IMR-90 (cell line): Measurements from ENCODE around the gene HFM1. TPM values are rescaled to one million over a fixed set of nuclear protein-coding genes. Genes with fewer than 3 reads are reported as not detected.
A peak's percentile ranks its signal among the peaks of the same experiment; 100 is the strongest.

Experiments
- ATAC-seq: fragments of 200-7000 bp; cut with Tn5 transposase; 2 replicates; pipeline ENCODE4 v1.9.1; 2020; ENCODE audit warnings: low read depth, mild to moderate bottlenecking, moderate library complexity
- BruUV-seq: library from RNA; stranded (reverse); fragments of 400-500 nt; replicated peaks from 2 replicates; lab custom pipeline; 2021; lab: Mats Ljungman, UMichigan
- CTCF ChIA-PET: fragments of 300-600 bp; formaldehyde crosslinking; extraction: SDS; loops from one replicate; lab custom pipeline; 2021; ENCODE audit warnings: antibody characterized with exemption; lab: Yijun Ruan, JAX
- POLR2A ChIA-PET: fragments of 300-600 bp; sonication (Branson Sonifier 250); formaldehyde crosslinking; loops from one replicate; lab custom pipeline; 2022; ENCODE audit warnings: antibody characterized with exemption; ENCODE audit not compliant: unreplicated experiment; lab: Charles Lee
- DNase-seq: peaks from one replicate; pipeline ENCODE4 v3.0.0; 2013
- H2AFZ ChIP-seq: replicated peaks from 2 replicates; pipeline ENCODE3; 2013; ENCODE audit warnings: low read length, mild to moderate bottlenecking; ENCODE audit not compliant: poor library complexity
- H2AK5ac ChIP-seq: 2 replicates; pipeline ENCODE4 v1.6.1; 2013; ENCODE audit warnings: low read depth, low read length, inconsistent platforms
- H2AK9ac ChIP-seq: replicated peaks from 2 replicates; pipeline ENCODE3; 2013; ENCODE audit warnings: mild to moderate bottlenecking, low read depth, low read length, moderate library complexity; ENCODE audit not compliant: poor library complexity
- H2BK120ac ChIP-seq: 2 replicates; pipeline ENCODE4 v1.6.1; 2013; ENCODE audit warnings: low read depth, low read length, inconsistent platforms
- H2BK15ac ChIP-seq: 3 replicates; pipeline ENCODE4 v1.6.1; 2013; ENCODE audit warnings: low read depth, low read length, inconsistent platforms
- H2BK20ac ChIP-seq: 2 replicates; pipeline ENCODE4 v1.6.1; 2013; ENCODE audit warnings: low read depth, mild to moderate bottlenecking, inconsistent platforms, low read length, moderate library complexity
- H2BK5ac ChIP-seq: 2 replicates; pipeline ENCODE4 v1.6.1; 2013; ENCODE audit warnings: mild to moderate bottlenecking, low read depth, low read length, inconsistent platforms; ENCODE audit not compliant: poor library complexity, severe bottlenecking
- H3K14ac ChIP-seq: replicated peaks from 2 replicates; pipeline ENCODE4 v1.6.1; 2013; ENCODE audit warnings: low read depth, low read length, inconsistent platforms
- H3K18ac ChIP-seq: 2 replicates; pipeline ENCODE4 v1.6.1; 2013; ENCODE audit warnings: low read depth, low read length, control low read depth
- H3K23ac ChIP-seq: 2 replicates; pipeline ENCODE4 v1.6.1; 2013; ENCODE audit warnings: low read depth, low read length, inconsistent platforms
- H3K27ac ChIP-seq: 2 replicates; pipeline ENCODE4 v1.5.1; 2013; ENCODE audit warnings: mild to moderate bottlenecking, control low read depth, low read length; ENCODE audit not compliant: insufficient read depth
- H3K27me3 ChIP-seq: 2 replicates; pipeline ENCODE4 v1.6.1; 2013; ENCODE audit warnings: low read length; ENCODE audit not compliant: control insufficient read depth, insufficient read depth
- H3K36me3 ChIP-seq: 2 replicates; pipeline ENCODE4 v1.6.1; 2013; ENCODE audit warnings: low read length, mixed read lengths; ENCODE audit not compliant: control insufficient read depth, insufficient read depth
- H3K4ac ChIP-seq: 2 replicates; pipeline ENCODE4 v1.6.1; 2013; ENCODE audit warnings: low read depth, low read length, inconsistent platforms
- H3K4me1 ChIP-seq: 2 replicates; pipeline ENCODE4 v1.6.1; 2013; ENCODE audit warnings: low read length, mixed read lengths; ENCODE audit not compliant: control insufficient read depth, insufficient read depth
- H3K4me2 ChIP-seq: 2 replicates; pipeline ENCODE4 v1.6.1; 2013; ENCODE audit warnings: low read depth, mild to moderate bottlenecking, control low read depth, low read length, moderate library complexity
- H3K4me3 ChIP-seq: 2 replicates; pipeline ENCODE4 v1.5.1; 2013; ENCODE audit warnings: low read depth, mild to moderate bottlenecking, control low read depth, low read length, moderate library complexity; ENCODE audit not compliant: insufficient read depth
- H3K56ac ChIP-seq: 2 replicates; pipeline ENCODE4 v1.6.1; 2013; ENCODE audit warnings: low read length, inconsistent platforms; ENCODE audit not compliant: insufficient read depth; ENCODE audit errors: extremely low read depth
- H3K79me1 ChIP-seq, 2 experiments: 2 replicates each; pipeline ENCODE4 v1.6.1; 2013; ENCODE audit warnings: low read length in 2 of 2, inconsistent platforms in 1 of 2, low read depth in 1 of 2
- H3K9ac ChIP-seq: 2 replicates; pipeline ENCODE4 v1.6.1; 2013; ENCODE audit warnings: low read depth, low read length, control low read depth
- H3K9me1 ChIP-seq: 2 replicates; pipeline ENCODE4 v1.6.1; 2013; ENCODE audit warnings: low read length, inconsistent platforms; ENCODE audit not compliant: insufficient read depth
- H3K9me3 ChIP-seq: 2 replicates; pipeline ENCODE4 v1.6.1; 2013; ENCODE audit warnings: low read length; ENCODE audit not compliant: control insufficient read depth, insufficient read depth
- H4K20me1 ChIP-seq: 2 replicates; pipeline ENCODE4 v1.6.1; 2013; ENCODE audit warnings: low read length, inconsistent platforms; ENCODE audit not compliant: insufficient read depth
- H4K5ac ChIP-seq: 2 replicates; pipeline ENCODE4 v1.6.1; 2013; ENCODE audit warnings: mild to moderate bottlenecking, low read depth, low read length, control low read depth
- H4K8ac ChIP-seq, 2 experiments: 2 replicates each; pipeline ENCODE4 v1.6.1; 2013; ENCODE audit warnings: low read depth in 2 of 2, low read length in 2 of 2, control low read depth in 1 of 2, inconsistent platforms in 1 of 2
- H4K91ac ChIP-seq: 2 replicates; pipeline ENCODE4 v1.6.1; 2013; ENCODE audit warnings: low read depth, low read length, inconsistent platforms; ENCODE audit not compliant: insufficient read depth
- BHLHE40 ChIP-seq: fragments of 150-350 bp; IDR thresholded peaks from 2 replicates; pipeline ENCODE4 v1.6.1; 2016; ENCODE audit warnings: mild to moderate bottlenecking, low read depth, low read length
- CEBPB ChIP-seq: IDR thresholded peaks from 2 replicates; pipeline ENCODE4 v1.6.1; 2012; ENCODE audit warnings: low read depth, low read length, improper control_type of control experiment
- CHD1 ChIP-seq: IDR thresholded peaks from 2 replicates; pipeline ENCODE4 v1.6.1; 2012; ENCODE audit warnings: low read depth, low read length, improper control_type of control experiment
- ELK1 ChIP-seq: fragments of 150-350 bp; IDR thresholded peaks from 2 replicates; pipeline ENCODE4 v1.6.1; 2016; ENCODE audit warnings: low read depth, mild to moderate bottlenecking, low read length, moderate library complexity, borderline replicate concordance
- FOS ChIP-seq: fragments of 150-350 bp; IDR thresholded peaks from 2 replicates; pipeline ENCODE4 v1.6.1; 2016; ENCODE audit warnings: low read depth, low read length
- MAFK ChIP-seq: IDR thresholded peaks from 2 replicates; pipeline ENCODE4 v1.6.1; 2012; ENCODE audit warnings: low read depth, low read length, improper control_type of control experiment
- MAZ ChIP-seq: IDR thresholded peaks from 2 replicates; pipeline ENCODE4 v1.6.1; 2012; ENCODE audit warnings: low read depth, mild to moderate bottlenecking, low read length, improper control_type of control experiment, moderate library complexity, borderline replicate concordance
- MXI1 ChIP-seq: IDR thresholded peaks from 2 replicates; pipeline ENCODE4 v1.6.1; 2012; ENCODE audit warnings: low read depth, mild to moderate bottlenecking, low read length, moderate library complexity, borderline replicate concordance
- POLR2A ChIP-seq: IDR thresholded peaks from 2 replicates; pipeline ENCODE4 v1.6.1; 2012; ENCODE audit warnings: mild to moderate bottlenecking, low read depth, low read length
- RAD21 ChIP-seq: IDR thresholded peaks from 2 replicates; pipeline ENCODE4 v1.6.1; 2012; ENCODE audit warnings: low read length, improper control_type of control experiment
- RFX5 ChIP-seq: IDR thresholded peaks from 2 replicates; pipeline ENCODE4 v1.8.0; 2012; ENCODE audit warnings: low read depth, mild to moderate bottlenecking, low read length, moderate library complexity
- SMC3 ChIP-seq: fragments of 150-350 bp; IDR thresholded peaks from 2 replicates; pipeline ENCODE4 v1.6.1; 2016; ENCODE audit warnings: low read depth, mild to moderate bottlenecking, antibody characterized with exemption, low read length, moderate library complexity
- USF2 ChIP-seq: fragments of 150-350 bp; IDR thresholded peaks from 2 replicates; pipeline ENCODE4 v1.6.1; 2017; ENCODE audit warnings: mild to moderate bottlenecking, antibody characterized with exemption, low read length, low read depth
- WGBS, 2 experiments: methylation state at CpG; one replicate each; pipeline versions ENCODE4 v1.1.5 to v1.1.7; 2013; ENCODE audit warnings: missing lambda C conversion rate in 2 of 2; ENCODE audit not compliant: insufficient read length in 1 of 2; ENCODE audit errors: extremely low coverage in 2 of 2; 5-methylcytosine and 5-hydroxymethylcytosine counted together
- dilution Hi-C: fragments of 300-500 bp; cut with HindIII; formaldehyde crosslinking; loops from one replicate; pipeline ENCODE4 v1.14.3; 2018; ENCODE audit warnings: low sequenced_read_pairs; ENCODE audit not compliant: unreplicated experiment
- in situ Hi-C: fragments of 300-500 bp; cut with MboI; formaldehyde crosslinking; loops from 3 replicates; pipeline ENCODE4 v1.14.3; 2019; ENCODE audit warnings: low sequenced_read_pairs, inconsistent platforms, mixed read lengths
- intact Hi-C: fragments of 100-400 bp; cut with micrococcal nuclease; formaldehyde crosslinking; loops from 2 replicates; pipeline ENCODE4 v1.10.0; 2022
- polyA plus RNA-seq, 3 experiments: library from polyadenylated mRNA; depleted of rRNA; stranded (reverse); fragments of >200 nt; gene quantifications; 2 replicates each; pipeline ENCODE4 v1.2.3, GENCODE V29; 2012; ENCODE audit warnings: low replicate concordance in 1 of 3
- total RNA-seq: library from RNA; depleted of rRNA; stranded (reverse); fragments of >200 nt; gene quantifications from 2 replicates; pipeline ENCODE4 v1.2.3, GENCODE V29; 2012
- TF ChIP-seq, protein P1 (sequence below): conservative IDR thresholded peaks from 2 replicates; pipeline ENCODE4 v1.5.1; 2012; ENCODE audit warnings: mild to moderate bottlenecking, low read depth, low read length, improper control_type of control experiment

The HFM1 gene
- total and polyA plus RNA-seq, 2 of the 4 experiments (the other 2 are of a cell fraction) = 0.15 to 0.18 TPM

- H3K14ac ChIP-seq = no peak overlapping the region
- peak; percentile 20 for DNase-seq
- POLR2A ChIA-PET = no interaction called here
- H3K23ac ChIP-seq = no peak overlapping the region
- H2AFZ ChIP-seq = no peak overlapping the region
- CTCF ChIA-PET = no interaction called here
- no peak overlapping the region for H3K4me2 ChIP-seq
- H3K4ac ChIP-seq = no peak overlapping the region
- H4K91ac ChIP-seq = no peak overlapping the region
- no peak overlapping the region for H4K8ac ChIP-seq
- H2BK20ac ChIP-seq = no peak overlapping the region
- dilution Hi-C loops (no loop called here), intact Hi-C loops (loop anchor here (1.0 to 2.0 kb wide), 2 partner anchors 120 to 527 kb away; no protein-coding TSS in a partner anchor), in situ Hi-C loops (no loop called here)
- H3K27me3 ChIP-seq = no peaks in the 10 kb centered on the region
- H2BK15ac ChIP-seq = no peak overlapping the region
- H3K4me1 ChIP-seq = no peaks in the 10 kb centered on the region
- TF ChIP-seq SMC3 = no peak
- TF ChIP-seq ELK1 = no peak
- no peak for TF ChIP-seq USF2
- TF ChIP-seq, protein P1, sequence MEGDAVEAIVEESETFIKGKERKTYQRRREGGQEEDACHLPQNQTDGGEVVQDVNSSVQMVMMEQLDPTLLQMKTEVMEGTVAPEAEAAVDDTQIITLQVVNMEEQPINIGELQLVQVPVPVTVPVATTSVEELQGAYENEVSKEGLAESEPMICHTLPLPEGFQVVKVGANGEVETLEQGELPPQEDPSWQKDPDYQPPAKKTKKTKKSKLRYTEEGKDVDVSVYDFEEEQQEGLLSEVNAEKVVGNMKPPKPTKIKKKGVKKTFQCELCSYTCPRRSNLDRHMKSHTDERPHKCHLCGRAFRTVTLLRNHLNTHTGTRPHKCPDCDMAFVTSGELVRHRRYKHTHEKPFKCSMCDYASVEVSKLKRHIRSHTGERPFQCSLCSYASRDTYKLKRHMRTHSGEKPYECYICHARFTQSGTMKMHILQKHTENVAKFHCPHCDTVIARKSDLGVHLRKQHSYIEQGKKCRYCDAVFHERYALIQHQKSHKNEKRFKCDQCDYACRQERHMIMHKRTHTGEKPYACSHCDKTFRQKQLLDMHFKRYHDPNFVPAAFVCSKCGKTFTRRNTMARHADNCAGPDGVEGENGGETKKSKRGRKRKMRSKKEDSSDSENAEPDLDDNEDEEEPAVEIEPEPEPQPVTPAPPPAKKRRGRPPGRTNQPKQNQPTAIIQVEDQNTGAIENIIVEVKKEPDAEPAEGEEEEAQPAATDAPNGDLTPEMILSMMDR = peak; percentile 40
- no peak for TF ChIP-seq BHLHE40
- 0 out of 2 replicates have a peak, but pooled peaks have one; percentile 14 for TF ChIP-seq RAD21
- no peak for TF ChIP-seq CHD1
- TF ChIP-seq POLR2A = no peak
- TF ChIP-seq FOS = no peak
- no peak for TF ChIP-seq MAFK
- no peak for TF ChIP-seq CEBPB
- no peak for TF ChIP-seq RFX5
- TF ChIP-seq MXI1 = no peak
- no peak for TF ChIP-seq MAZ
- H2BK120ac ChIP-seq = no peak overlapping the region
- H3K36me3 ChIP-seq = no peaks in the 10 kb centered on the region
- H3K9me3 ChIP-seq = no peaks in the 10 kb centered on the region
- no peak overlapping the region for H4K5ac ChIP-seq
- no peak for ATAC-seq
- H2BK5ac ChIP-seq = no peak overlapping the region
- no peaks in the 10 kb centered on the region for H3K79me1 ChIP-seq
- BruUV-seq = no TSS peak
- H2AK5ac ChIP-seq = no peak overlapping the region
- no peak overlapping the region for H3K27ac ChIP-seq
- H3K9me1 ChIP-seq = no peaks in the 10 kb centered on the region
- H3K4me3 ChIP-seq = no peak overlapping the region
- H3K9ac ChIP-seq = no peak overlapping the region
- no peak overlapping the region for H2AK9ac ChIP-seq
- no peaks in the 10 kb centered on the region for H4K20me1 ChIP-seq
- H3K56ac ChIP-seq = no peak overlapping the region
- no CpG with 5 or more reads among the region's 3 CpGs for WGBS, 2 experiments
- H3K18ac ChIP-seq = no peak overlapping the region
Observed at GRCh38 chr1:91402023-91402422, 2.6 kb downstream of the HFM1 start.
